Testis (tissue), 3 donors: ENCODE measurements around the gene CFAP20. TPM values are rescaled to one million over a fixed set of nuclear protein-coding genes. Genes with fewer than 3 reads are reported as not detected.

Experiments used
- DNase-seq: peaks from one replicate; pipeline ENCODE4 v3.0.0-alpha.2; 2019
- H3K27ac ChIP-seq, 2 donors: fragments of 200-600 bp; sonication (generic); one replicate each; pipeline ENCODE4 v1.5.1; 2019
- H3K27me3 ChIP-seq: fragments of 200-600 bp; sonication (generic); one replicate; pipeline ENCODE4 v1.5.1; 2019
- H3K36me3 ChIP-seq: fragments of 200-600 bp; sonication (generic); one replicate; pipeline ENCODE4 v1.5.1; 2017; ENCODE audit warnings: low read depth; ENCODE audit errors: missing control alignments
- H3K4me1 ChIP-seq: fragments of 200-600 bp; sonication (generic); one replicate; pipeline ENCODE4 v1.5.1; 2019
- H3K4me3 ChIP-seq, 2 donors: fragments of 200-600 bp; sonication (generic); one replicate each; pipeline ENCODE4 v1.5.1; 2017 to 2019
- H3K9me3 ChIP-seq: fragments of 200-600 bp; sonication (generic); one replicate; pipeline ENCODE4 v1.5.1; 2017
- CTCF ChIP-seq, 3 experiments: fragments of 450-650 bp in 2 of 3; fragments of 200-600 bp in 1 of 3; sonication (generic) in 1 of 3; IDR thresholded peaks; one replicate each; pipeline ENCODE4 v1.5.1; 2016 to 2019; ENCODE audit warnings: antibody characterized with exemption in 3 of 3, mild to moderate bottlenecking in 2 of 3, moderate library complexity in 1 of 3
- POLR2A ChIP-seq: fragments of 450-650 bp; IDR thresholded peaks from one replicate; pipeline ENCODE4 v1.6.1; 2017; ENCODE audit warnings: antibody characterized with exemption, mild to moderate bottlenecking, moderate library complexity
- WGBS, 2 donors: methylation state at CpG; one replicate each; pipeline ENCODE4 v1.1.5; 2018; 5-methylcytosine and 5-hydroxymethylcytosine counted together
- intact Hi-C: fragments of 100-400 bp; cut with DNase I; formaldehyde crosslinking; loops from one replicate; pipeline ENCODE4 v1.15.1; 2023; ENCODE audit warnings: low total_unique reads
- polyA plus RNA-seq: library from polyadenylated mRNA; stranded (reverse); fragments of 350-450 nt; fragmentation: Illumina TruSeq; extraction: RNeasy Lipid Tissue Mini Kit (QIAGEN cat#74804); gene quantifications from one replicate; pipeline ENCODE4 v1.2.3, GENCODE V29; 2014; ENCODE audit warnings: low read depth, low replicate concordance; ENCODE audit not compliant: insufficient read depth
- total RNA-seq, 2 donors: library from RNA; depleted of rRNA; stranded (reverse); fragments of >200 nt; gene quantifications; one replicate each; pipeline ENCODE4 v1.2.3, GENCODE V29; 2016

The CFAP20 gene
- total and polyA plus RNA-seq, 3 donors from 2014 or later: 91.5 to 98.6 (median 92.4) TPM

GRCh38 chr16:58137581-58137980 is 8.4 kb upstream of the CFAP20 start:
- no peak overlapping the region for H3K27ac ChIP-seq
- TF ChIP-seq POLR2A (no peak), CTCF (IDR thresholded peaks at IDR 0.05) (no peak)
- DNase-seq: no peak
- H3K27me3 ChIP-seq: no peaks in the 10 kb centered on the region
- H3K9me3 ChIP-seq: no peaks in the 10 kb centered on the region
- no peaks in the 10 kb centered on the region for H3K4me1 ChIP-seq
- 59 to 93% methylated on average over 2 of the region's 2 CpGs for WGBS, 2 donors
- H3K36me3 ChIP-seq: no peaks in the 10 kb centered on the region
- intact Hi-C loops: no loop called here
- H3K4me3 ChIP-seq: no peak overlapping the region

GRCh38 chr16:58128711-58129096 is 477 bp downstream of the CFAP20 start:
- 0 to 2% methylated on average over 6 to 24 of the region's 25 CpGs for WGBS, 2 donors
- intact Hi-C loops: no loop called here
- Histone ChIP-seq H3K27ac (peak overlapping the region; percentile 79 to 89), H3K27me3 (no peaks in the 10 kb centered on the region), H3K9me3 (no peaks in the 10 kb centered on the region), H3K4me1 (peaks cover 28% of the 10 kb centered on the region), H3K36me3 (no peaks in the 10 kb centered on the region), H3K4me3 (peak overlapping the region; percentile 79 to 95)
- peak; percentile 26 for DNase-seq
- TF ChIP-seq CTCF (IDR thresholded peaks at IDR 0.05) (no peak), POLR2A (no peak)

- peaks cover 29% of the 10 kb centered on the region for H3K4me1 ChIP-seq
- intact Hi-C loops: no loop called here
- no peak for DNase-seq
- TF ChIP-seq CTCF (IDR thresholded peaks at IDR 0.05) (no peak), POLR2A (no peak)
- 2 to 4% methylated on average over 6 of the region's 6 CpGs for WGBS, 2 donors
- H3K36me3 ChIP-seq: no peaks in the 10 kb centered on the region
- no peaks in the 10 kb centered on the region for H3K27me3 ChIP-seq
- peak overlapping the region; percentile 79 to 95 for H3K4me3 ChIP-seq
- H3K9me3 ChIP-seq: no peaks in the 10 kb centered on the region
- H3K27ac ChIP-seq: no peak overlapping the region
Measured at GRCh38 chr16:58128181-58128631, 975 bp downstream of the CFAP20 start.

- H3K4me1 ChIP-seq: peaks cover 29% of the 10 kb centered on the region
- TF ChIP-seq CTCF (IDR thresholded peaks at IDR 0.05) (no peak), POLR2A (no peak)
- H3K27me3 ChIP-seq: no peaks in the 10 kb centered on the region
- 6% methylated on average over 4 of the region's 4 CpGs for WGBS, 2 donors
- H3K9me3 ChIP-seq: no peaks in the 10 kb centered on the region
- peak overlapping the region; percentile 79 to 95 for H3K4me3 ChIP-seq
- peak overlapping the region in 1 of 2 donors; percentile 53 for H3K27ac ChIP-seq
- no peak for DNase-seq
- H3K36me3 ChIP-seq: no peaks in the 10 kb centered on the region
- intact Hi-C loops: no loop called here
Measured at GRCh38 chr16:58127634-58128033, 1.5 kb downstream of the CFAP20 start.

GRCh38 chr16:58127033-58127556 is 2.1 kb downstream of the CFAP20 start:
- no peak overlapping the region for H3K4me3 ChIP-seq
- H3K36me3 ChIP-seq: no peaks in the 10 kb centered on the region
- WGBS, 2 donors: 11 to 15% methylated on average over 7 of the region's 7 CpGs
- H3K9me3 ChIP-seq: no peaks in the 10 kb centered on the region
- intact Hi-C loops: no loop called here
- DNase-seq: peak; percentile 63
- no peaks in the 10 kb centered on the region for H3K27me3 ChIP-seq
- H3K27ac ChIP-seq: peak overlapping the region in 1 of 2 donors; percentile 53
- H3K4me1 ChIP-seq: peaks cover 31% of the 10 kb centered on the region
- TF ChIP-seq CTCF (IDR thresholded peaks at IDR 0.05): peak in 2 of 3 experiments; percentile 38 to 41
- no peak for TF ChIP-seq POLR2A
